Measurements from ENCODE around the gene MACROD2. TPM values are rescaled to one million over a fixed set of nuclear protein-coding genes. Genes with fewer than 3 reads are reported as not detected.

MACROD2 gene
- total RNA-seq, 1 donor from 2014 or later = 3.5 TPM

GRCh38 chr20:14929388-14929787 is 934.1 kb downstream of the MACROD2 start:
- no peak overlapping the region for H3K27ac ChIP-seq
- no peaks in the 10 kb centered on the region for H3K9me3 ChIP-seq
- H3K27me3 ChIP-seq = no peaks in the 10 kb centered on the region
- H3K36me3 ChIP-seq = no peaks in the 10 kb centered on the region
- intact Hi-C loops (cut with DNase I) = no loop called here
- no peak for DNase-seq (ENCODE audit: low spot score in 2 of 2)
- no peaks in the 10 kb centered on the region for H3K4me1 ChIP-seq
- H3K4me3 ChIP-seq = no peak overlapping the region
- TF ChIP-seq, protein P1, sequence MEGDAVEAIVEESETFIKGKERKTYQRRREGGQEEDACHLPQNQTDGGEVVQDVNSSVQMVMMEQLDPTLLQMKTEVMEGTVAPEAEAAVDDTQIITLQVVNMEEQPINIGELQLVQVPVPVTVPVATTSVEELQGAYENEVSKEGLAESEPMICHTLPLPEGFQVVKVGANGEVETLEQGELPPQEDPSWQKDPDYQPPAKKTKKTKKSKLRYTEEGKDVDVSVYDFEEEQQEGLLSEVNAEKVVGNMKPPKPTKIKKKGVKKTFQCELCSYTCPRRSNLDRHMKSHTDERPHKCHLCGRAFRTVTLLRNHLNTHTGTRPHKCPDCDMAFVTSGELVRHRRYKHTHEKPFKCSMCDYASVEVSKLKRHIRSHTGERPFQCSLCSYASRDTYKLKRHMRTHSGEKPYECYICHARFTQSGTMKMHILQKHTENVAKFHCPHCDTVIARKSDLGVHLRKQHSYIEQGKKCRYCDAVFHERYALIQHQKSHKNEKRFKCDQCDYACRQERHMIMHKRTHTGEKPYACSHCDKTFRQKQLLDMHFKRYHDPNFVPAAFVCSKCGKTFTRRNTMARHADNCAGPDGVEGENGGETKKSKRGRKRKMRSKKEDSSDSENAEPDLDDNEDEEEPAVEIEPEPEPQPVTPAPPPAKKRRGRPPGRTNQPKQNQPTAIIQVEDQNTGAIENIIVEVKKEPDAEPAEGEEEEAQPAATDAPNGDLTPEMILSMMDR (IDR thresholded peaks at IDR 0.05) = no peak

DNA sequence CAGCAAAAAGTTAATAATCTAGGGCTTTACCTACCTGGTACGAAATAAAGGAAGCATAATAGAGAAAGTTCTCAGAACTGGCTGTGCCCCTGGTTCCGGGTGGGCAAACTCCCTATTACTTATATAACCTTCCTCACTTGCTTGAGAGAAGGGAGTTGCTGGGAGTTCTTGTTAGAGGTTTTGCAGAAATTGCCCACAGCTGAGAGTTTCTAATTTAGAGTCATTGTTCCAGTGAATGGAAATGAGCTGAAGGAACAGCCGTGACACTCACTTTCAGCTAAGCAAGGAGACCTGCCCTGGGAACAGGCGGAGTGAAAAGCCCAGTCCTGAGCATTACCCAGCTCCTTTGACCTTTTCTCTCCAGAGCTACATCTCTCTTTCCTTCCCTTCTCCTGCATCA is 936.7 kb downstream of the MACROD2 start:
- Histone ChIP-seq H3K27me3 (no peaks in the 10 kb centered on the region), H3K9me3 (no peaks in the 10 kb centered on the region), H3K27ac (no peak overlapping the region), H3K36me3 (no peaks in the 10 kb centered on the region), H3K4me1 (no peaks in the 10 kb centered on the region), H3K4me3 (no peak overlapping the region)
- DNase-seq (ENCODE audit: low spot score in 2 of 2) = no peak
- intact Hi-C loops (cut with DNase I) = no loop called here
- TF ChIP-seq, protein P1 (IDR thresholded peaks at IDR 0.05) = no peak

GRCh38 chr20:14935285-14935684 is 940.0 kb downstream of the MACROD2 start:
- no peak for DNase-seq (ENCODE audit: low spot score in 2 of 2)
- H3K27ac ChIP-seq = no peak overlapping the region

GRCh38 chr20:14937021-14937420 is 941.7 kb downstream of the MACROD2 start:
- Histone ChIP-seq H3K9me3 (peaks cover 0 to 4% of the 10 kb centered on the region in 2 donors), H3K27ac (no peak overlapping the region), H3K4me1 (no peaks in the 10 kb centered on the region), H3K27me3 (no peaks in the 10 kb centered on the region), H3K36me3 (no peaks in the 10 kb centered on the region), H3K4me3 (no peak overlapping the region)
- TF ChIP-seq, protein P1 (IDR thresholded peaks at IDR 0.05) = no peak
- intact Hi-C loops (cut with DNase I) = no loop called here
- DNase-seq (ENCODE audit: low spot score in 2 of 2) = no peak

More at GRCh38 chr20:14935285-14935684, 940.0 kb downstream of the MACROD2 start:
- H3K9me3 ChIP-seq = no peaks in the 10 kb centered on the region
- no peaks in the 10 kb centered on the region for H3K36me3 ChIP-seq
- TF ChIP-seq, protein P1 (IDR thresholded peaks at IDR 0.05) = no peak
- H3K4me3 ChIP-seq = no peak overlapping the region
- intact Hi-C loops (cut with DNase I) = no loop called here
- no peaks in the 10 kb centered on the region for H3K4me1 ChIP-seq
- no peaks in the 10 kb centered on the region for H3K27me3 ChIP-seq

- H3K4me3 ChIP-seq = no peak overlapping the region
- DNase-seq (ENCODE audit: low spot score in 2 of 2) = no peak
- TF ChIP-seq, protein P1 (IDR thresholded peaks at IDR 0.05) = no peak
Measured at GRCh38 chr20:14937846-14938245, 942.5 kb downstream of the MACROD2 start.

GRCh38 chr20:14947536-14947935 is 952.2 kb downstream of the MACROD2 start:
- H3K27ac ChIP-seq = no peak overlapping the region
- H3K27me3 ChIP-seq = no peaks in the 10 kb centered on the region

More at GRCh38 chr20:14937846-14938245, 942.5 kb downstream of the MACROD2 start:
- Histone ChIP-seq H3K36me3 (no peaks in the 10 kb centered on the region), H3K27me3 (no peaks in the 10 kb centered on the region), H3K27ac (no peak overlapping the region), H3K4me1 (no peaks in the 10 kb centered on the region), H3K9me3 (peaks cover 0 to 4% of the 10 kb centered on the region in 2 donors)
- intact Hi-C loops (cut with DNase I) = no loop called here

More at GRCh38 chr20:14947536-14947935, 952.2 kb downstream of the MACROD2 start:
- Histone ChIP-seq H3K4me3 (no peak overlapping the region), H3K4me1 (no peaks in the 10 kb centered on the region), H3K36me3 (no peaks in the 10 kb centered on the region), H3K9me3 (no peaks in the 10 kb centered on the region)
- TF ChIP-seq, protein P1 (IDR thresholded peaks at IDR 0.05) = no peak
- intact Hi-C loops (cut with DNase I) = no loop called here
- no peak for DNase-seq (ENCODE audit: low spot score in 2 of 2)
